ENCODE data around the gene COL7A1. TPM values are rescaled to one million over a fixed set of nuclear protein-coding genes. Genes with fewer than 3 reads are reported as not detected.
A peak's percentile ranks its signal among the peaks of the same experiment; 100 is the strongest.

The COL7A1 gene
- total RNA-seq, 2 donors from 2014 or later, result 15.7 to 16.6 TPM

DNA sequence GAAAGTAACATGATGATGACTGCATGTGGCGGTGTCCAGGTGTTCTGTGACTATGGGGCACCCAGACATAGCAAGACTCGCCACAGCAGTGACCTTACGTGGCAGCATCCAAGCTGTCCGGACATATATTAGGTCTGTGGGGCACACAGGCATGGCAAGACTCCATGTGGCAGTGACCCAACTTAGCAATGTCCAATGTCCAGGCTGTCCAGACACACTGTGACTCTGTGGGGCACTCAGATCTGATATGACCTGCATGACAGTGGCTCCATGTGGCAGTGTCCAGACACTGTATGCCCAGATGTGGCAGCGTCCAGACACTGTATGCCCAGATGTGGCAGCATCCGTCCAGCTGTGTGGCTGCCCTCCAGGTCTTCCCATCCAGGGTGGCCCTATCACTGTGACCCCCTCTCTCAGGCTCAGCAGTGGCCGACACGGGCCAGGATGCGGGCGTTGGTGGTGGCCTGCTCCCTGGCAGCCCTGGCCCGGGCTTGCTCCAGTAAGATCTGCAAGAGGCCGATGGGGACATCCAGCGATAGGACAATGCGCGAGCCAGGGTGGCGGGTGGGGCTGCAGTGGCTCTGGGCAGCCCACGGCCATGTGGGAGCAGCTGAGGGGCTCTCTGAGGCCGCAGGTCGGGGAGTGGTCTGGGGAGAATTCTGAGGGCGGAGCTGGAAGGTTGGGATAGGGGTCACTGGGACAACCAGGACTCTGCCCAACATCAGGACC lies 32.6 kb downstream of the COL7A1 start:
- Histone ChIP-seq H3K9ac (ENCODE audit: extremely low read depth, low read length, poor library complexity, severe bottlenecking) (no peak overlapping the region), H3K4me1 (ENCODE audit: control insufficient read depth, insufficient read depth, low read length) (peaks cover 5% of the 10 kb centered on the region), H3K9me3 (ENCODE audit: control insufficient read depth, low read length) (no peaks in the 10 kb centered on the region), H3K36me3 (ENCODE audit: control insufficient read depth, insufficient read depth, low read length) (no peaks in the 10 kb centered on the region), H3K27me3 (ENCODE audit: control insufficient read depth, insufficient read depth, low read length, poor library complexity, severe bottlenecking) (no peaks in the 10 kb centered on the region), H3K4me3 (ENCODE audit: low read length) (no peak overlapping the region), H3K27ac (ENCODE audit: low read depth, low read length) (peak overlapping the region; percentile 32)
- Mint-ChIP-seq H3K9me3 (no peaks in the 10 kb centered on the region), H3K27ac (peak overlapping the region; percentile 1), H3K4me1 (peaks cover 38% of the 10 kb centered on the region), H3K4me3 (no peak overlapping the region), H3K36me3 (ENCODE audit: low read depth) (no peaks in the 10 kb centered on the region), H3K27me3 (ENCODE audit: insufficient read depth) (no peaks in the 10 kb centered on the region)
- DNase-seq, result peak; percentile 46
- WGBS, 2 experiments (ENCODE audit: insufficient coverage in 1 of 2, insufficient read length in 1 of 2), result 94 to 98% methylated on average over 15 to 20 of the region's 20 CpGs
- TF ChIP-seq CTCF (conservative IDR thresholded peaks at IDR 0.05), result no peak

- H3K9me3 ChIP-seq (ENCODE audit: control insufficient read depth, low read length), result no peaks in the 10 kb centered on the region
- H3K4me1 ChIP-seq (ENCODE audit: control insufficient read depth, insufficient read depth, low read length), result peaks cover 5% of the 10 kb centered on the region
- H3K27me3 Mint-ChIP-seq (ENCODE audit: insufficient read depth), result no peaks in the 10 kb centered on the region
- H3K9me3 Mint-ChIP-seq, result no peaks in the 10 kb centered on the region
- H3K36me3 ChIP-seq (ENCODE audit: control insufficient read depth, insufficient read depth, low read length), result no peaks in the 10 kb centered on the region
- peaks cover 38% of the 10 kb centered on the region for H3K4me1 Mint-ChIP-seq
- DNase-seq, result peak; percentile 91
- no peak overlapping the region for H3K4me3 Mint-ChIP-seq
- no peak overlapping the region for H3K4me3 ChIP-seq (ENCODE audit: low read length)
- H3K27me3 ChIP-seq (ENCODE audit: control insufficient read depth, insufficient read depth, low read length, poor library complexity, severe bottlenecking), result no peaks in the 10 kb centered on the region
- peak; percentile 66 for TF ChIP-seq CTCF (conservative IDR thresholded peaks at IDR 0.05)
- 56 to 83% methylated on average over 1 to 21 of the region's 21 CpGs for WGBS, 2 experiments (ENCODE audit: insufficient coverage in 1 of 2, insufficient read length in 1 of 2)
- no peak overlapping the region for H3K9ac ChIP-seq (ENCODE audit: extremely low read depth, low read length, poor library complexity, severe bottlenecking)
- no peaks in the 10 kb centered on the region for H3K36me3 Mint-ChIP-seq (ENCODE audit: low read depth)
- H3K27ac ChIP-seq (ENCODE audit: low read depth, low read length), result peak overlapping the region; percentile 51
- H3K27ac Mint-ChIP-seq, result peak overlapping the region; percentile 81
These were observed 33.9 kb downstream of the COL7A1 start for GRCh38 chr3:48561045-48561736.

GRCh38 chr3:48560648-48561018 lies 34.5 kb downstream of the COL7A1 start:
- Mint-ChIP-seq H3K36me3 (ENCODE audit: low read depth) (no peaks in the 10 kb centered on the region), H3K27ac (no peak overlapping the region), H3K4me1 (peaks cover 42% of the 10 kb centered on the region), H3K4me3 (no peak overlapping the region), H3K27me3 (ENCODE audit: insufficient read depth) (no peaks in the 10 kb centered on the region), H3K9me3 (no peaks in the 10 kb centered on the region)
- no peak for DNase-seq
- Histone ChIP-seq H3K9me3 (ENCODE audit: control insufficient read depth, low read length) (no peaks in the 10 kb centered on the region), H3K4me1 (ENCODE audit: control insufficient read depth, insufficient read depth, low read length) (peaks cover 5% of the 10 kb centered on the region), H3K4me3 (ENCODE audit: low read length) (no peak overlapping the region), H3K27ac (ENCODE audit: low read depth, low read length) (peak overlapping the region; percentile 11), H3K9ac (ENCODE audit: extremely low read depth, low read length, poor library complexity, severe bottlenecking) (peak overlapping the region; percentile 21), H3K27me3 (ENCODE audit: control insufficient read depth, insufficient read depth, low read length, poor library complexity, severe bottlenecking) (no peaks in the 10 kb centered on the region), H3K36me3 (ENCODE audit: control insufficient read depth, insufficient read depth, low read length) (no peaks in the 10 kb centered on the region)
- no peak for TF ChIP-seq CTCF (conservative IDR thresholded peaks at IDR 0.05)
- 62 to 78% methylated on average over 3 to 5 of the region's 5 CpGs for WGBS, 2 experiments (ENCODE audit: insufficient coverage in 1 of 2, insufficient read length in 1 of 2)
